ENCODE measurements around the gene CD74.
"Not testable (repeated sequence)": the region's sequence is repeated elsewhere in the genome, so short reads cannot be mapped to it uniquely, and the experiment has no call there.

The CD74 gene

GRCh38 chr5:150412319-150413175 lies at the start of gene CD74:
TSS of gene CD74 (minus strand) at chr5:150412910. CDS start at chr5:150412749, 161 bp downstream.
- DNase-seq (ENCODE audit: low read depth): peak; percentile 84

- no peak for DNase-seq (ENCODE audit: low read depth)
Observed at GRCh38 chr5:150461231-150461630, 48.5 kb upstream of the CD74 start.

GRCh38 chr5:150460781-150461180 lies 48.1 kb upstream of the CD74 start:
- no peak for DNase-seq (ENCODE audit: low read depth)

- peak; percentile 77 for DNase-seq (ENCODE audit: low read depth)
Observed at GRCh38 chr5:150458802-150459557, 46.3 kb upstream of the CD74 start.

GRCh38 chr5:150457562-150458240 lies 45.0 kb upstream of the CD74 start:
- DNase-seq (ENCODE audit: low read depth): no peak

- no peak for DNase-seq (ENCODE audit: low read depth)
Observed at GRCh38 chr5:150457121-150457520, 44.4 kb upstream of the CD74 start.

GRCh38 chr5:150454492-150455229 lies 42.0 kb upstream of the CD74 start:
- DNase-seq (ENCODE audit: low read depth): no peak

GRCh38 chr5:150454027-150454426 lies 41.3 kb upstream of the CD74 start:
- DNase-seq (ENCODE audit: low read depth): not testable (repeated sequence)

GRCh38 chr5:150452914-150453313 lies 40.2 kb upstream of the CD74 start:
- no peak for DNase-seq (ENCODE audit: low read depth)

- DNase-seq (ENCODE audit: low read depth): no peak
Observed at GRCh38 chr5:150451594-150451993, 38.9 kb upstream of the CD74 start.

- DNase-seq (ENCODE audit: low read depth): peak; percentile 87
Observed at GRCh38 chr5:150449517-150450339, 37.0 kb upstream of the CD74 start, which contains the start of gene RPS14. TSS of gene RPS14 (minus strand) at chr5:150449739. CDS start at chr5:150447733, 2,006 bp downstream.

- no peak for DNase-seq (ENCODE audit: low read depth)
Observed at GRCh38 chr5:150448952-150449516, 36.3 kb upstream of the CD74 start.

GRCh38 chr5:150448334-150448733 lies 35.6 kb upstream of the CD74 start:
- no peak for DNase-seq (ENCODE audit: low read depth)

- no peak for DNase-seq (ENCODE audit: low read depth)
Observed at GRCh38 chr5:150447188-150447587, 34.5 kb upstream of the CD74 start.

GRCh38 chr5:150446583-150446982 lies 33.9 kb upstream of the CD74 start:
- DNase-seq (ENCODE audit: low read depth): no peak

- DNase-seq (ENCODE audit: low read depth): no peak
Observed at GRCh38 chr5:150446088-150446487, 33.4 kb upstream of the CD74 start.

GRCh38 chr5:150444770-150445169 lies 32.1 kb upstream of the CD74 start:
- no peak for DNase-seq (ENCODE audit: low read depth)

GRCh38 chr5:150443242-150444075 lies 30.7 kb upstream of the CD74 start:
- no peak for DNase-seq (ENCODE audit: low read depth)

- no peak for DNase-seq (ENCODE audit: low read depth)
Observed at GRCh38 chr5:150442699-150443080, 30.0 kb upstream of the CD74 start.

Data from stimulated activated CD8-positive, alpha-beta memory T cell treated with anti-CD3 and anti-CD28 coated beads, Interleukin-12 subunit alpha, Interleukin-12 subunit beta, amount 100 ng/mL, for 1 hour (primary cell).